ENCODE results near the gene GPR37L1. TPM values are rescaled to one million over a fixed set of nuclear protein-coding genes. Genes with fewer than 3 reads are reported as not detected.
"Not testable (repeated sequence)": the region's sequence is repeated elsewhere in the genome, so short reads cannot be mapped to it uniquely, and the experiment has no call there.

Gene GPR37L1
- total and polyA plus RNA-seq, 4 experiments from 2014 or later: 0.07 TPM; not detected in 3

GRCh38 chr1:202176949-202177927, 54.5 kb downstream of the GPR37L1 start:
- DNase-seq: no peak
- Histone ChIP-seq H3K4me3 (ENCODE audit: low read length in 2 of 2) (no peak overlapping the region), H3K36me3 (ENCODE audit: insufficient read depth, low read length) (no peaks in the 10 kb centered on the region), H3K4me1 (ENCODE audit: insufficient read depth, low read length) (no peaks in the 10 kb centered on the region), H3K27ac (ENCODE audit: low read depth, low read length) (no peak overlapping the region), H3K9me3 (ENCODE audit: control insufficient read depth in 1 of 2, low read length in 2 of 2) (no peaks in the 10 kb centered on the region), H3K27me3 (ENCODE audit: insufficient read depth, low read length) (no peaks in the 10 kb centered on the region)
- CTCF ChIA-PET (ENCODE audit: partially characterized antibody): interaction anchor here (0.9 to 1.4 kb wide), 2 partner anchors 8 to 42 kb away, joined by 3 to 4 read pairs; no protein-coding TSS in a partner anchor
- Mint-ChIP-seq H3K4me3 (no peak overlapping the region), H3K36me3 (no peaks in the 10 kb centered on the region), H3K27ac (peak overlapping the region in 1 of 7 donors; percentile 59), H3K27me3 (peaks cover 0 to 2% of the 10 kb centered on the region in 2 donors), H3K4me1 (no peaks in the 10 kb centered on the region), H3K9me3 (no peaks in the 10 kb centered on the region)
- POLR2A ChIA-PET (ENCODE audit: partially characterized antibody): no interaction called here
- intact Hi-C loops (cut with micrococcal nuclease): no loop called here

GRCh38 chr1:202179828-202180750, 57.4 kb downstream of the GPR37L1 start:
- Histone ChIP-seq H3K4me1 (ENCODE audit: insufficient read depth, low read length) (peaks cover 5% of the 10 kb centered on the region), H3K9me3 (ENCODE audit: control insufficient read depth in 1 of 2, low read length in 2 of 2) (no peaks in the 10 kb centered on the region), H3K36me3 (ENCODE audit: insufficient read depth, low read length) (no peaks in the 10 kb centered on the region), H3K27ac (ENCODE audit: low read depth, low read length) (no peak overlapping the region), H3K4me3 (ENCODE audit: low read length in 2 of 2) (no peak overlapping the region), H3K27me3 (ENCODE audit: insufficient read depth, low read length) (no peaks in the 10 kb centered on the region)
- no peak overlapping the region for H3K4me3 Mint-ChIP-seq
- H3K9me3 Mint-ChIP-seq: no peaks in the 10 kb centered on the region
- DNase-seq: no peak
- peaks cover 3 to 5% of the 10 kb centered on the region in 2 donors for H3K27me3 Mint-ChIP-seq
- H3K4me1 Mint-ChIP-seq: peaks cover 9 to 16% (median 12%) of the 10 kb centered on the region in 4 donors
- H3K36me3 Mint-ChIP-seq: no peaks in the 10 kb centered on the region
- ChIA-PET CTCF (ENCODE audit: partially characterized antibody) (interaction anchor here (0.9 to 2.6 kb wide), 7 partner anchors 9 to 162 kb away, joined by 3 to 11 read pairs (median 4); partner anchors contain the start of genes LGR6, PTPN7 and UBE2T), POLR2A (ENCODE audit: partially characterized antibody) (no interaction called here)
- H3K27ac Mint-ChIP-seq: peak overlapping the region in 1 of 7 donors; percentile 37
- intact Hi-C loops (cut with micrococcal nuclease): no loop called here

DNA sequence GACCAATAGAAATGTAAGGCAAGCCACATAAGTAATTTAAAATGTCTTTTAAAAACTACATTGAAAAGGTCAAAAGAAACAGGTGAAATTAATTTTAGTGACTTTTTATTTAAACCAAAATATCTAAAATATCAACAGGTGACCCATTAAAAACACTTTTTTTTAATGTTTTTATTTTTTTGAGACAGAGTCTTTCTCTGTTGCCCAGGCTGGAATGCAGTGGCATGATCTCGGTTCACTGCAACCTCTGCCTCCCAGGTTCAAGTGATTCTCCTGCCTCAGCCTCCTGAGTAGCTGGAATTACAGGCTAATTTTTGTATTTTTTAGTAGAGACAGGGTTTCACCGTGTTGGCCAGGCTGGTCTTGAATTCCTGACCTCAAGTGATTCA, 58.0 kb downstream of the GPR37L1 start:
- intact Hi-C loops (cut with micrococcal nuclease); H3K4me3 ChIP-seq (ENCODE audit: low read length in 2 of 2); H3K27me3 ChIP-seq (ENCODE audit: insufficient read depth, low read length); H3K36me3 Mint-ChIP-seq; H3K27ac ChIP-seq (ENCODE audit: low read depth, low read length); DNase-seq; POLR2A ChIA-PET (ENCODE audit: partially characterized antibody); H3K9me3 Mint-ChIP-seq; H3K9me3 ChIP-seq (ENCODE audit: control insufficient read depth in 1 of 2, low read length in 2 of 2); H3K27ac Mint-ChIP-seq; H3K36me3 ChIP-seq (ENCODE audit: insufficient read depth, low read length); H3K27me3 Mint-ChIP-seq; H3K4me3 Mint-ChIP-seq; H3K4me1 ChIP-seq (ENCODE audit: insufficient read depth, low read length): not testable (repeated sequence)
- peaks cover 9 to 16% (median 12%) of the 10 kb centered on the region in 4 donors for H3K4me1 Mint-ChIP-seq
- CTCF ChIA-PET (ENCODE audit: partially characterized antibody): interaction anchor here (1.2 to 2.6 kb wide), 4 partner anchors 9 to 45 kb away, joined by 4 to 11 read pairs (median 6); partner anchors contain the start of genes LGR6 and PTPN7

GRCh38 chr1:202181586-202181985, 58.9 kb downstream of the GPR37L1 start:
- no peak overlapping the region for H3K27ac ChIP-seq (ENCODE audit: low read depth, low read length)
- H3K36me3 ChIP-seq (ENCODE audit: insufficient read depth, low read length): no peaks in the 10 kb centered on the region
- H3K27me3 ChIP-seq (ENCODE audit: insufficient read depth, low read length): no peaks in the 10 kb centered on the region
- no peaks in the 10 kb centered on the region for H3K36me3 Mint-ChIP-seq
- H3K9me3 Mint-ChIP-seq: no peaks in the 10 kb centered on the region
- peaks cover 3 to 6% of the 10 kb centered on the region in 2 donors for H3K27me3 Mint-ChIP-seq
- H3K4me3 ChIP-seq (ENCODE audit: low read length in 2 of 2): no peak overlapping the region
- CTCF ChIA-PET (ENCODE audit: partially characterized antibody): interaction anchor here (1.1 to 2.6 kb wide), 4 partner anchors 8 to 27 kb away, joined by 3 to 11 read pairs (median 6); partner anchors contain the start of genes LGR6 and PTPN7
- intact Hi-C loops (cut with micrococcal nuclease): no loop called here
- H3K4me1 ChIP-seq (ENCODE audit: insufficient read depth, low read length): peaks cover 5% of the 10 kb centered on the region
- H3K27ac Mint-ChIP-seq: no peak overlapping the region
- POLR2A ChIA-PET (ENCODE audit: partially characterized antibody): no interaction called here
- H3K4me1 Mint-ChIP-seq: peaks cover 9 to 16% (median 12%) of the 10 kb centered on the region in 4 donors
- no peak overlapping the region for H3K4me3 Mint-ChIP-seq
- no peaks in the 10 kb centered on the region for H3K9me3 ChIP-seq (ENCODE audit: control insufficient read depth in 1 of 2, low read length in 2 of 2)
- no peak for DNase-seq

DNA sequence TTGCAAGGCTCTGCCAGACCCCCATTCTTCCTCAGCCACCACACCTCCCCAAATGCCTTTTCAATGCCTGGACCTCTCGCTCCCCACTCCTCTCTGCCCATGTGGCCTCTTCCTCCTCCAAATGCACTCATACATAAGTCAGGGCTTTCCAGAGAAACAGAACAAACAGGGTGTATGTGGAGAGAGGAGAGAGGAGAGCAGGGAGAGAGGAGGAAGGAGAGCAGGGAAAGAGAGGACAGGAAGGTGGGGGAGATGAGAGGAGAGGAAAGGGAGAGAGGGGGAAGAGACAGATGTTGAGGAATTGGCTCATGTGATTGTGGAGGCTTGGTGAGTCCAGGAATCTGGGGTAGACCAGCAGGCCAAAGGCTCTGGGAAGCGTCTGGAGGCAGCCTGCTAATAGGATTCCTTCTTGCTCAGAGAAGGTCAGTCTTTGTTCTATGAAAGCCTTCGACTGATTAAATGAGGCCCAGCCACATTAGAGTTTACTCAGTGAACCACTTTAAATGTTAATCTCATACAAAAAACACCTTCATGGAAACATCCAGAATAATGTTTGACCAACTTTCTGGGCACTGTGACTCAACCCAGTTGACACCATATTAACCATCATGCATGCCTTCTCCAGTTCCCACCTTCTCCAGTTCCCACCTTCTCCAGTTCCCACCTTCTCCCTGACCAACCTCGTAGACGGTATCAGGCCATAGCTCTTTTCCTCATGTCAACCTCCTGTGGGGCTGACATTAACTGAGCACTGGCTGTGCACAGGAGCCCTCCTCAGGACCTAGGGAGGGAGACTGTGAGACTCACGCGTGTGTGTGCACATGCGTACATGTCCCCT, 59.5 kb downstream of the GPR37L1 start:
- intact Hi-C loops (cut with micrococcal nuclease): no loop called here
- ChIA-PET CTCF (ENCODE audit: partially characterized antibody) (interaction anchor here (1.1 to 1.8 kb wide), 2 partner anchors 7 to 27 kb away, joined by 3 to 5 read pairs; no protein-coding TSS in a partner anchor), POLR2A (ENCODE audit: partially characterized antibody) (no interaction called here)
- Mint-ChIP-seq H3K4me3 (no peak overlapping the region), H3K27ac (no peak overlapping the region), H3K9me3 (no peaks in the 10 kb centered on the region), H3K27me3 (peaks cover 4 to 6% of the 10 kb centered on the region in 2 donors), H3K36me3 (no peaks in the 10 kb centered on the region), H3K4me1 (peaks cover 9 to 16% (median 13%) of the 10 kb centered on the region in 4 donors)
- DNase-seq: no peak
- H3K4me1 ChIP-seq (ENCODE audit: insufficient read depth, low read length): peaks cover 5% of the 10 kb centered on the region
- H3K27ac ChIP-seq (ENCODE audit: low read depth, low read length): no peak overlapping the region
- no peaks in the 10 kb centered on the region for H3K27me3 ChIP-seq (ENCODE audit: insufficient read depth, low read length)
- H3K36me3 ChIP-seq (ENCODE audit: insufficient read depth, low read length): no peaks in the 10 kb centered on the region
- no peaks in the 10 kb centered on the region for H3K9me3 ChIP-seq (ENCODE audit: control insufficient read depth in 1 of 2, low read length in 2 of 2)
- no peak overlapping the region for H3K4me3 ChIP-seq (ENCODE audit: low read length in 2 of 2)
